ENCODE measurements around the gene XRCC4. TPM values are rescaled to one million over a fixed set of nuclear protein-coding genes. Genes with fewer than 3 reads are reported as not detected.

The XRCC4 gene
- total and polyA plus RNA-seq, 4 donors = 2.3 to 4.9 (median 3.0) TPM

- DNase-seq (ENCODE audit: low spot score) = no peak
- Histone ChIP-seq H3K4me1 (ENCODE audit: control insufficient read depth in 4 of 4, insufficient read depth in 4 of 4, low read length in 3 of 4) (no peaks in the 10 kb centered on the region), H3K36me3 (ENCODE audit: control insufficient read depth in 4 of 4, insufficient read depth in 3 of 4, low read depth in 1 of 4, low read length in 3 of 4) (peaks cover 0 to 19% (median 3%) of the 10 kb centered on the region in 4 donors), H3K27ac (ENCODE audit: low read depth in 1 of 2, low read length in 2 of 2) (no peak overlapping the region), H3K4me3 (ENCODE audit: low read depth in 1 of 3, low read length in 3 of 3) (no peak overlapping the region), H3K27me3 (ENCODE audit: control insufficient read depth in 4 of 4, insufficient read depth in 4 of 4, low read length in 3 of 4) (no peaks in the 10 kb centered on the region), H3K9ac (ENCODE audit: low read depth in 1 of 2, low read length in 2 of 2) (no peak overlapping the region), H3K9me3 (ENCODE audit: control insufficient read depth in 4 of 4, low read length in 3 of 4) (no peaks in the 10 kb centered on the region)
- WGBS = 94% methylated on average over 3 of the region's 3 CpGs
- TF ChIP-seq CTCF (IDR thresholded peaks at IDR 0.05; ENCODE audit: low read depth, low read length, missing input control) = no peak
- no peak for TF ChIP-seq ZBTB33 (IDR thresholded peaks at IDR 0.05)
Observed at GRCh38 chr5:83048277-83048676, 29.1 kb upstream of the XRCC4 start.

- WGBS = 96% methylated on average over 2 of the region's 2 CpGs
- TF ChIP-seq MAX (IDR thresholded peaks at IDR 0.05) = no peak
- no peak for TF ChIP-seq RAD21 (IDR thresholded peaks at IDR 0.05)
- no peak for TF ChIP-seq ATF3 (IDR thresholded peaks at IDR 0.05)
- TF ChIP-seq REST (IDR thresholded peaks at IDR 0.05) = no peak
- TF ChIP-seq CTCF (IDR thresholded peaks at IDR 0.05; ENCODE audit: low read depth, low read length, missing input control) = no peak
- TF ChIP-seq HNF4A (conservative IDR thresholded peaks at IDR 0.05) = no peak
- no peak for TF ChIP-seq JUND (IDR thresholded peaks at IDR 0.05)
- TF ChIP-seq ZBTB33 (IDR thresholded peaks at IDR 0.05) = no peak
- TF ChIP-seq SP1 (IDR thresholded peaks at IDR 0.05) = no peak
- no peak for TF ChIP-seq EGR1 (IDR thresholded peaks at IDR 0.05; ENCODE audit: low read depth in 2 of 2)
- no peak for TF ChIP-seq HNF4G (IDR thresholded peaks at IDR 0.05)
- TF ChIP-seq RXRA (IDR thresholded peaks at IDR 0.05) = no peak
- TF ChIP-seq NR2F2 (IDR thresholded peaks at IDR 0.05) = no peak
- no peak for TF ChIP-seq TAF1 (conservative IDR thresholded peaks at IDR 0.05)
- no peak for TF ChIP-seq GABPA (IDR thresholded peaks at IDR 0.05 in 1 of 2, conservative IDR thresholded peaks at IDR 0.05 in 1 of 2)
- no peak for TF ChIP-seq FOXA2 (IDR thresholded peaks at IDR 0.05)
- no peak for TF ChIP-seq FOXA1 (IDR thresholded peaks at IDR 0.05)
Observed at GRCh38 chr5:83048811-83049210, 28.5 kb upstream of the XRCC4 start.

More at GRCh38 chr5:83048811-83049210, 28.5 kb upstream of the XRCC4 start:
- Histone ChIP-seq H3K4me1 (ENCODE audit: control insufficient read depth in 4 of 4, insufficient read depth in 4 of 4, low read length in 3 of 4) (no peaks in the 10 kb centered on the region), H3K36me3 (ENCODE audit: control insufficient read depth in 4 of 4, insufficient read depth in 3 of 4, low read depth in 1 of 4, low read length in 3 of 4) (peaks cover 0 to 19% (median 3%) of the 10 kb centered on the region in 4 donors), H3K27ac (ENCODE audit: low read depth in 1 of 2, low read length in 2 of 2) (no peak overlapping the region), H3K27me3 (ENCODE audit: control insufficient read depth in 4 of 4, insufficient read depth in 4 of 4, low read length in 3 of 4) (no peaks in the 10 kb centered on the region), H3K9me3 (ENCODE audit: control insufficient read depth in 4 of 4, low read length in 3 of 4) (no peaks in the 10 kb centered on the region), H3K4me3 (ENCODE audit: low read depth in 1 of 3, low read length in 3 of 3) (no peak overlapping the region), H3K9ac (ENCODE audit: low read depth in 1 of 2, low read length in 2 of 2) (no peak overlapping the region)
- no peak for DNase-seq (ENCODE audit: low spot score)
